Stimulated activated memory B cell treated with anti-CD40 and anti-IgM and Interleukin-4, amounts not matched to agents 10 μg/mL and 1 μg/mL and 100 μg/mL, for 72 hours (primary cell): ENCODE measurements around the gene AOC2.
A peak's percentile ranks its signal among the peaks of the same experiment; 100 is the strongest.

Experiments used
- ATAC-seq: fragments of 150-1000 bp; cut with Tn5 transposase; 2 replicates; pipeline ENCODE4 v1.10.0; 2021
- H3K27ac Mint-ChIP-seq: one replicate; pipeline ENCODE4 v1.8.0; 2022; ENCODE audit warnings: mild to moderate bottlenecking, mixed read lengths
- H3K27me3 Mint-ChIP-seq: one replicate; pipeline ENCODE4 v1.8.0; 2022; ENCODE audit warnings: mixed read lengths
- H3K36me3 Mint-ChIP-seq: one replicate; pipeline ENCODE4 v1.8.0; 2022; ENCODE audit warnings: mixed read lengths
- H3K4me1 Mint-ChIP-seq: one replicate; pipeline ENCODE4 v1.8.0; 2022; ENCODE audit warnings: mixed read lengths
- H3K4me3 Mint-ChIP-seq: one replicate; pipeline ENCODE4 v1.8.0; 2022; ENCODE audit warnings: mild to moderate bottlenecking, moderate library complexity, mixed read lengths
- H3K9me3 Mint-ChIP-seq: one replicate; pipeline ENCODE4 v1.8.0; 2022; ENCODE audit warnings: mixed read lengths

Gene AOC2

DNA sequence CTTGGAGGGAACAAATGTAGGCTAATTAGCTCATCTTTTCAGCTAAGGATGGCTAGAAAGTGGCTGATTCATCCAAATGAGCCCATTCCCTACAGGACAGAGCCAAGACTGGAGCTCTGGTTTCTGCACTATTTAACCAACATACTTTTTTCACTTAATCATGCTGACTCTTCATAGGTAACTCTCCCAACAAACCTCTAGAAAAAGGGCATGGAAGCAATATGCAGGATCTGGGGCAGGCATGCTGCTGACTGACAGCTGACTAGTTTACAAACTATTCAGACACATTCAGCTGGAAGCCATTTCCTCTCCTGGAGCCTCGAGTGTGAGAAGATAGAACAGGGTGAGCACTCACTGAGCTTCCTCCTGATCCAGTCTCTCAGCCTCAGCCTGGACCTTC, 26.5 kb upstream of the AOC2 start:
- Mint-ChIP-seq H3K9me3 (no peaks in the 10 kb centered on the region), H3K27ac (no peak overlapping the region), H3K4me1 (peaks cover 20% of the 10 kb centered on the region), H3K4me3 (no peak overlapping the region), H3K27me3 (no peaks in the 10 kb centered on the region), H3K36me3 (peaks cover 70% of the 10 kb centered on the region)
- no peak for ATAC-seq

- Mint-ChIP-seq H3K9me3 (no peaks in the 10 kb centered on the region), H3K27ac (no peak overlapping the region), H3K4me1 (peaks cover 20% of the 10 kb centered on the region), H3K27me3 (no peaks in the 10 kb centered on the region), H3K36me3 (peaks cover 68% of the 10 kb centered on the region), H3K4me3 (no peak overlapping the region)
- ATAC-seq: no peak
Observed at GRCh38 chr17:42818379-42818778, 26.0 kb upstream of the AOC2 start.

GRCh38 chr17:42819939-42820535, 24.3 kb upstream of the AOC2 start:
- Mint-ChIP-seq H3K27ac (no peak overlapping the region), H3K36me3 (peaks cover 52% of the 10 kb centered on the region), H3K4me3 (no peak overlapping the region), H3K9me3 (no peaks in the 10 kb centered on the region), H3K4me1 (peaks cover 32% of the 10 kb centered on the region), H3K27me3 (no peaks in the 10 kb centered on the region)
- no peak for ATAC-seq

GRCh38 chr17:42821176-42821575, 23.2 kb upstream of the AOC2 start:
- Mint-ChIP-seq H3K9me3 (no peaks in the 10 kb centered on the region), H3K36me3 (peaks cover 42% of the 10 kb centered on the region), H3K27me3 (no peaks in the 10 kb centered on the region), H3K4me3 (no peak overlapping the region), H3K27ac (no peak overlapping the region), H3K4me1 (peaks cover 32% of the 10 kb centered on the region)
- ATAC-seq: no peak

DNA sequence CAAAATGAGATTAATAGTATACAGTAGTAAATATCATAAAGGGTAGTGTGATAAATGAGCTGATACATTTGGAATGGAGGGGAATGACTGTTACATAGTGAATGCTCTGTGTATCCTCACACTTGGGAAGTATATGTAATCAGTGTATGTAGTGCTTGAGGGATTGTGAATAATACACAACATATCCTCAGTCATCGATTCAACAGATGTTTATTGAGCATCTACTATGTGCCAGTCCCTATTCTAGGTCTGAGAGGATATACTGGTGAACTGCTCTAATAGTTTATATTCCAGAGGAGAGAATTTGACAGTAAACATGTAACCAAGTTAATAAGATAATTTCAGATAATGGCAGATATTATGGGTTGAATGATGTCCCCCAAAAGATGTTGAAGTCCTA, 16.9 kb upstream of the AOC2 start:
- H3K27me3 Mint-ChIP-seq: no peaks in the 10 kb centered on the region
- no peak overlapping the region for H3K27ac Mint-ChIP-seq
- H3K4me1 Mint-ChIP-seq: peaks cover 20% of the 10 kb centered on the region
- no peaks in the 10 kb centered on the region for H3K36me3 Mint-ChIP-seq
- no peaks in the 10 kb centered on the region for H3K9me3 Mint-ChIP-seq
- no peak overlapping the region for H3K4me3 Mint-ChIP-seq
- ATAC-seq: no peak

- Mint-ChIP-seq H3K4me3 (no peak overlapping the region), H3K4me1 (peaks cover 26% of the 10 kb centered on the region), H3K9me3 (no peaks in the 10 kb centered on the region), H3K27ac (no peak overlapping the region), H3K36me3 (peaks cover 5% of the 10 kb centered on the region), H3K27me3 (no peaks in the 10 kb centered on the region)
- no peak for ATAC-seq
Observed at GRCh38 chr17:42830971-42831370, 13.4 kb upstream of the AOC2 start.

DNA sequence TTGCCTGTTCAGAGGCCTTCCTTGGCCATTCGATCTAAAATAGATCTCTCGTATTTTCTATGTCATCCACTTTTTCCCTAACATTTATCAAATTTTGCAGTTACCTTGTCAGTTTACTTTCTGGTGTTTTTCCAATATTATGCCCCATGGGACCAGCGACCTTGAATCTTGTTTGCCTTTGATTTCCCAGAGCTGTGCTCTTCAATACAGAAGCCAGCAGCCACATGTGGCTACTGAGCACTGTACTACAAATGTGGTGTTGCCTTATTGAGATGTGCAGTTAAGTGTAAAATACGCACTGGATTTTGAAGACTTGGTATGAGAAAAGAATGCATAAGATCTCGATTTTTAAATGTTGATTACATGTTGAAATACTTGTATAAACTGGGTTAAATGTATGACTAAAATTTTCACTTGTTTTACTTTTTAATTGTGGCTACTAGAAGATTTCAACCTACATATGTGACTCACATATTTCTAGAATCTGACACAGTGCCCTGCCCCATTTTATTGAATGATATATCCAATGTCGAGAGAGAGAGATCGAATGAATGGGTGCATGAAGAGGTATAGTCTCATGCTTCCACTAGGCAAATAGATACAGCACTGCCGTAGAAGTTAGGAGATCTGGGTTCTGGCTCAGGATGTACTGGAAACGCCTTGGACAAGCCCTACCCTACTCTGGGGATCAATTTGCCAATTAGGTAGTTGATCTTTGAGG, 12.0 kb upstream of the AOC2 start:
- H3K36me3 Mint-ChIP-seq: peaks cover 10% of the 10 kb centered on the region
- no peaks in the 10 kb centered on the region for H3K27me3 Mint-ChIP-seq
- H3K4me1 Mint-ChIP-seq: peaks cover 26% of the 10 kb centered on the region
- ATAC-seq: peak; percentile 21
- no peaks in the 10 kb centered on the region for H3K9me3 Mint-ChIP-seq
- peak overlapping the region; percentile 98 for H3K27ac Mint-ChIP-seq
- peak overlapping the region; percentile 93 for H3K4me3 Mint-ChIP-seq

DNA sequence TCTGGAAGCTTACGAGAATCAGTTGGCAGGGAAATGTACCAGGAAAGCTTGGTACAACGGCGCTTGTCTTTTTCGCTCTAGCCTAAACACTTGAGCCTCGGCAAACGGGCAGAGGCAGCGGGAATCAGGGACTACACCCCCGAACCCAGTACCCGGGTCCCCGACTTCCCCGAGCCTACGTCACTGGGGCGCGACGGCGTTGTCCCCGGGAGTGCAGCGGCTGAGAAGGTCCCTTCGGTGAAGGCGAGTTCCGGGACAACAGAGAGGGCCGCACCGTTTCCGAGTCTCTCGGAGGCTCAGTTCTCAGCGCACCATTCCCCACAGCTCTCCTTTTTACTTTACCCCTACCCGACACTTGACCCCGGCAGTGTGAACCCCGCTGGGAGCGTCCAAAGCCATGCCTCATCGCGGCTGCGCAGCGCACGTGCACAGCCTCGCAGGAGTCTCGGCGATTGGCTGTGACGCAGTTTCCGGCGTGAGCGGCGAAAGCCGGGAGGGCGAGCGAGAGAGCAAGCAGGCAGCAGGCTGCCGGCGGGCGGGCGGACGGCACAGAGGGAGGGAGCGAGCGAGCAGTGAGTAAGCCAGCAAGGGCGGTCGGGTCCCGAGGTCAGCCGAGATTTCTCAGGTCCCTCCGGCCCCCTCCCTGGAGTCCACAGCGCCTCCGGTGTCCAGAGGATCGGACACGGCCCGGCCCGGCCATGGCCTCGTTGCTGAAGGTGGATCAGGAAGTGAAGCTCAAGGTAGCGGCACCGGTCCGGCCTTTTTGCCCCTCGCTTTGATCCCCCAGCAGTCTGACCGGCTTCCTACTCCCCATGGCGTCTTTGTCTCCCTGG, 11.2 kb upstream of the AOC2 start, which contains the start of gene PSME3:
PSME3 (plus strand) TSS at position 464 of the 833 bp plus-strand sequence; CDS start at position 699, 235 bp downstream.
- peak within 1 kb of the TSS; percentile 98 for H3K27ac Mint-ChIP-seq
- no peaks in the 10 kb centered on the region for H3K27me3 Mint-ChIP-seq
- H3K4me3 Mint-ChIP-seq: peak within 1 kb of the TSS; percentile 93
- peaks cover 18% of the 10 kb centered on the region for H3K36me3 Mint-ChIP-seq
- ATAC-seq: peak; percentile 96
- peaks cover 26% of the 10 kb centered on the region for H3K4me1 Mint-ChIP-seq
- H3K9me3 Mint-ChIP-seq: no peaks in the 10 kb centered on the region

DNA sequence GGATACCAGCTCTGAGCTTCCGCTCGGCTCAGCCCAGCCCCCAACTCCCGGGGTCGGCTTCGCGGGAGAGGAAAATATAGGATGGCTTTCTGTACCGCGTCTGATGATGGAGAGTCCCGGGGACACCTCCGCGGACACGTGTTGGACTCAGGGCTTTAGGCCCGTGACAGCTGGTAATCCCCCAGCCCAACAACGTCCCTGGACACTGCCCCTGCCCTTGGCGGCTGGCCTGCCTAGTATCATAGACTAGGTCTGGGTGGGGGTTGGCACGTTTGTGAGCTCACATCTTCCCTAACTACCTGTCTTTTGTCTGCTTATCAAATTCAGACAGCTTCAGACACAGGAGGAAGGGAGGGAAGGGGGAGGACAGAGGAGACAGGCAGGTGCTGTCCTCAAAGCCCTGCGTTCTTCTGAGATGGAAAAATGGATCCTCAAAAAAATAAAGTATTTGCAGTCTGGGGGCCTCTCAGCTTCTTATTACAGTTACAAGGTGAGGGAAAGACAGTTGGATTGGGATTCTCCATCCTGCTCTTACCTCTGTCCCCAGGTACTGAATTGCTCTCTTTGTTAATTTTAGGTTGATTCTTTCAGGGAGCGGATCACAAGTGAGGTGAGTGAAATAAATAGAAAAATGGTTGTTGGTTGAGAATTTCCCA, 10.5 kb upstream of the AOC2 start:
- no peak for ATAC-seq
- H3K9me3 Mint-ChIP-seq: no peaks in the 10 kb centered on the region
- H3K4me3 Mint-ChIP-seq: peak overlapping the region; percentile 93
- H3K27ac Mint-ChIP-seq: peak overlapping the region; percentile 98
- peaks cover 23% of the 10 kb centered on the region for H3K36me3 Mint-ChIP-seq
- H3K4me1 Mint-ChIP-seq: peaks cover 26% of the 10 kb centered on the region
- no peaks in the 10 kb centered on the region for H3K27me3 Mint-ChIP-seq

DNA sequence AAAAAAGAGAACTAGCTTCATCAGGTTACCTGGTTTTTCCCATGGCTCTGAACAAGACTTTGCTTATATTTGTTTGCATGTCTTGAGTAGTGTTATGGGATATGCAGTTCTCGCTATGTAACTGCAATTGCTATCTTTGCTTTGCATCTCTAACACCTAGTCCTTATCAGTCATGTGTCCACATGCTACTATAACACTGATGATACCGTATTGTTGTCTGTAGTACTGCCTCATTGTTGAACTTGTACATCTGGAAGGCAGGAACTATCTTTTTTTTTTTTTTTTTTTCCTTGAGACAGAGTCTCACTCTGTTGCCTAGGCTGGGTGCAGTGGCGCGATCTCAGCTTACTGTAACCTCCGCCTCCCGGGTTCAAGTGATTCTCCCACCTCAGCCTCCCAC, 8.6 kb upstream of the AOC2 start:
- Mint-ChIP-seq H3K9me3 (no peaks in the 10 kb centered on the region), H3K4me3 (no peak overlapping the region), H3K27me3 (no peaks in the 10 kb centered on the region), H3K36me3 (peaks cover 31% of the 10 kb centered on the region), H3K4me1 (peaks cover 26% of the 10 kb centered on the region), H3K27ac (no peak overlapping the region)
- no peak for ATAC-seq

DNA sequence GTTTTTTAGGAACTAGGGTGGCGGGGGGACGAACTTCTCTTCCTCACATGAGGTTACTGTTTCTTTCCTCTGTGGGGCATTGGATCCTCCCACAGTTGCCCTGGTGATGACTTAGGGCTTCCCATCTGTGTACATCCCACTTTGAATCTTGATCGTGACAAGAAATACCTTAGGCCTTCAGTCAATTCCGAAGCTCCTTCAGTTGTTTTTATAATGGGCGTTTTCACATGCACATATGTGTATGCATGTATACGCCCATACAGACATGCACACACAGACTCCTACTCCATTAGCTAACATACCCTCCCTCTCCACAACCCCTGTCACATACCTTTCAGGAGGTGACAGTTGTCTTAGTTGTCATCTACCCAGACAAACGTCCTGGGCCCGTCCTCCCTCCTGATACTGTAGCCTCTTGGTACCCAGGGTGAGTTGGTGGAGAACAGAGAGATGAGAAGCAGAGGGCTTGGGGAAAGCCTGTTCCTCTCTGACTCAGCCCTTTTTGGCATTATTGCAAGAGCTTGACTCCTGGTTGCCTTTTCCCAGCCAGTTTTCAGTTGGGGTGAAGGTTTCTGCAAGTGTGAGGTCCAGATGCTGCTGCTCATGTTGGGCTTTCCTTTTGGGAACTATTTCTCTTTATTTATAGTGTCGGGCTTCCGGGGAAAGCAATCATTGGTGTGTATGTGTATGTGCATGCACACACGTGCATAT, 2.2 kb upstream of the AOC2 start:
- no peak overlapping the region for H3K4me3 Mint-ChIP-seq
- H3K36me3 Mint-ChIP-seq: peaks cover 71% of the 10 kb centered on the region
- H3K27ac Mint-ChIP-seq: no peak overlapping the region
- H3K9me3 Mint-ChIP-seq: no peaks in the 10 kb centered on the region
- no peak for ATAC-seq
- H3K27me3 Mint-ChIP-seq: no peaks in the 10 kb centered on the region
- H3K4me1 Mint-ChIP-seq: peaks cover 10% of the 10 kb centered on the region

DNA sequence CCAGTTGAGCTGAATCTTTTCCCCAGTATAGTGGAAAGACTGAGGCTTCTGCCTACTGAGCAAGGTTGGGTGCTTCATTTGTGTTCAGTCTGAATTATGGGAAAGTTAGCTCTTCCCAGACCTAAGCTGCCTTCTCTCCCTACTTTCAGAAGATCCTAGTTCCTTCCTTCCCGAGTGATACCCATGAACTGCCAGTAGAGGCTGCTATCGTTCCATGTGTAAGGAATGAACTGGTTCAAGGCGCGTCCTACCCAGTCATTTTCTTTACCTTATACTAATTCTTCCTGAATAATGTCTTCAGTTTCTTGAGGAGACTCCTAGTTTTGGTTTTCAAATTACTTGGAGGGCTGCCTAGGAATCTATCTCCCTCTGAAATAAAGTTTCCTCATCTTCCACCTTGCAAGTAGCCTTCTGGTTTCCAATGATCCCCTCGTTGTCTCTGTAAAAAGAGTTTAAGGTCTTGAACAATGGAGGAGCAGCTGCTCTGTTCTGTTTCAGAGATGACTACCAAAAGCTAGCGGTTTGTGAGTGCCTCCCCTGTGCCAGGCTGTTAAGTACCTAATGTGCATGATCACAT, 934 bp upstream of the AOC2 start:
- no peak for ATAC-seq
- Mint-ChIP-seq H3K4me1 (peaks cover 10% of the 10 kb centered on the region), H3K9me3 (no peaks in the 10 kb centered on the region), H3K27ac (no peak overlapping the region), H3K4me3 (no peak overlapping the region), H3K27me3 (no peaks in the 10 kb centered on the region), H3K36me3 (peaks cover 60% of the 10 kb centered on the region)

- no peak overlapping the region for H3K27ac Mint-ChIP-seq
Observed at GRCh38 chr17:42844761-42845555, 578 bp downstream of the AOC2 start.

GRCh38 chr17:42845556-42845917, 1.2 kb downstream of the AOC2 start:
- Mint-ChIP-seq H3K9me3 (no peaks in the 10 kb centered on the region), H3K4me3 (no peak overlapping the region), H3K4me1 (peaks cover 10% of the 10 kb centered on the region), H3K36me3 (peaks cover 47% of the 10 kb centered on the region), H3K27ac (peak overlapping the region; percentile 50), H3K27me3 (no peaks in the 10 kb centered on the region)
- ATAC-seq: no peak

More at GRCh38 chr17:42844761-42845555, 578 bp downstream of the AOC2 start:
- Mint-ChIP-seq H3K4me1 (peaks cover 10% of the 10 kb centered on the region), H3K9me3 (no peaks in the 10 kb centered on the region), H3K4me3 (no peak overlapping the region), H3K36me3 (peaks cover 47% of the 10 kb centered on the region), H3K27me3 (no peaks in the 10 kb centered on the region)
- ATAC-seq: peak; percentile 35
